ENCODE measurements around the gene TMX1.

The TMX1 gene

DNA sequence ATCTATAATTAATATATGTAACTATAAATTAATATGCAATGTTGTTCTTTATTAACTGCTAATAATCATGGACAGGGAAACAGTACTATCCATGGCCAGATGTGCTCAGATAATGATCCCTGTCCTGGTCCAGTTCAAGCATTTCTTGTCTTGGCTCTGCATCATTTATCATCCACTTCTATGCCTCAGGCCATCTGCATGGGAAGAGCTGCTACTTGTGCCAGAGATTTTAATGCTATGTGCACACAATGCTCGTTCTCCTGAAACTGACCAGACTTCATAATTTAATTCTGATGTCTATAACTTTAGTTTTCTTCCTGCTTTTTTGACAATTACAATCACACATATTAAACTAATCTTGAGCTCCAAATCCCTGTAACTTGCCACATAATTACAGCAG is 11.2 kb upstream of the TMX1 start:
- no peak overlapping the region for H3K4me3 ChIP-seq (replicated peaks; ENCODE audit: low read depth, low read length)
- no peak for TF ChIP-seq CTCF (IDR thresholded peaks at IDR 0.05; ENCODE audit: insufficient read depth, low read length, poor library complexity, severe bottlenecking)
- H3K27me3 ChIP-seq (replicated peaks; ENCODE audit: control insufficient read depth, insufficient read depth, low read length), result no peaks in the 10 kb centered on the region
- DNase-seq (ENCODE audit: extremely low read depth, insufficient read length), result no peak
- H3K36me3 ChIP-seq (ENCODE audit: control insufficient read depth, insufficient read depth, low read length), result no peaks in the 10 kb centered on the region

DNA sequence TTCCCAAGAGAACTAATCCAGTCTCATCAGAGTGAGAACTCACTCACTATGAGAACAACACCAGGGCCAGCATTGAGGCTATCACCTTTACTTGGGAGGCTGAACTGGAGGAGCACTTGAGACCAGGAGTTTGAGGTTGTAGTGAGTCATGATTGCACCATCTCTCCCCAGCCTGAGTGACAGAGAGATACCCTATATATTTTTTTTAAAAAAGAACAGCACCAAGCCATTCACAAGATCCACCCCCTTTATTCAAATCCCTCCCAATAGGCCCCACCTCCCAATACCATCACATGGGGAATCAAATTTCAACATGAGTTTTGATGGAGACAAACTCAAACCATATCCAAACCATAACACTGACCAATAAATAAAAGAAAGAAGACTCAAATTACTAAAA is 3.7 kb upstream of the TMX1 start:
- TF ChIP-seq CTCF (IDR thresholded peaks at IDR 0.05; ENCODE audit: insufficient read depth, low read length, poor library complexity, severe bottlenecking), result no peak
- H3K27me3 ChIP-seq (replicated peaks; ENCODE audit: control insufficient read depth, insufficient read depth, low read length), result no peaks in the 10 kb centered on the region
- DNase-seq (ENCODE audit: extremely low read depth, insufficient read length), result no peak

DNA sequence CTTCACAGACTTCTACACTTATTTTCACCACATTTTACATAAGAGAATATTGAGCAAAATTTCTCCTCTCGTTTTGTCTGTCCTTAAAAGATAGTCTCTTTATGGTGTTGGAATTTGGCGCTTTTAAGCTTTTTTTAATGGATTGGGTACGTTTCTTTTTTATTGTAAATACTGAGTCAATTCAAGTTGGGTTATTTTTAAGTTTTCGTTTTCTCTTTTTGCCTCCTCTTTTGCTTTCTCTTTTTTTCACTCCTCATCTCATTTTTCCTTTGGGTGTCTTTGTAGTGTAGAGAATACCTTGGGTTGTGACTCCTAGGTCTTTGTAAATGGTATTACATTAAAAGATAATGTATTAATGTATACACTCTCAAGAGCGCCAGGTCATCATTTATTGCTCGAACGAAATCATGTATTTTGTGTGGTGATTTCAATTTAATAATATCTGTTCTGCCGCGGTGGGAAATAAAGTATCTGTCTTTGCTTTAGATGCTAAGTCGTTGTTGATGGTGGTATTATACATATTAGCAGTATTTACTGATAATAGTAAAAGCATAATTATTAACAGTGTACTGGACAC is 845 bp downstream of the TMX1 start:
- Histone ChIP-seq H3K36me3 (ENCODE audit: control insufficient read depth, insufficient read depth, low read length) (no peaks in the 10 kb centered on the region; the same call in 1 of the 2 replicates), H3K27me3 (replicated peaks; ENCODE audit: control insufficient read depth, insufficient read depth, low read length) (no peaks in the 10 kb centered on the region), H3K4me3 (replicated peaks; ENCODE audit: low read depth, low read length) (peak overlapping the region; percentile 80)
- TF ChIP-seq CTCF (IDR thresholded peaks at IDR 0.05; ENCODE audit: insufficient read depth, low read length, poor library complexity, severe bottlenecking), result no peak
- DNase-seq (ENCODE audit: extremely low read depth, insufficient read length), result no peak

More for the DNA sequence above, 3.7 kb upstream of the TMX1 start:
- H3K4me3 ChIP-seq (replicated peaks; ENCODE audit: low read depth, low read length), result no peak overlapping the region
- H3K36me3 ChIP-seq (ENCODE audit: control insufficient read depth, insufficient read depth, low read length), result no peaks in the 10 kb centered on the region

DNA sequence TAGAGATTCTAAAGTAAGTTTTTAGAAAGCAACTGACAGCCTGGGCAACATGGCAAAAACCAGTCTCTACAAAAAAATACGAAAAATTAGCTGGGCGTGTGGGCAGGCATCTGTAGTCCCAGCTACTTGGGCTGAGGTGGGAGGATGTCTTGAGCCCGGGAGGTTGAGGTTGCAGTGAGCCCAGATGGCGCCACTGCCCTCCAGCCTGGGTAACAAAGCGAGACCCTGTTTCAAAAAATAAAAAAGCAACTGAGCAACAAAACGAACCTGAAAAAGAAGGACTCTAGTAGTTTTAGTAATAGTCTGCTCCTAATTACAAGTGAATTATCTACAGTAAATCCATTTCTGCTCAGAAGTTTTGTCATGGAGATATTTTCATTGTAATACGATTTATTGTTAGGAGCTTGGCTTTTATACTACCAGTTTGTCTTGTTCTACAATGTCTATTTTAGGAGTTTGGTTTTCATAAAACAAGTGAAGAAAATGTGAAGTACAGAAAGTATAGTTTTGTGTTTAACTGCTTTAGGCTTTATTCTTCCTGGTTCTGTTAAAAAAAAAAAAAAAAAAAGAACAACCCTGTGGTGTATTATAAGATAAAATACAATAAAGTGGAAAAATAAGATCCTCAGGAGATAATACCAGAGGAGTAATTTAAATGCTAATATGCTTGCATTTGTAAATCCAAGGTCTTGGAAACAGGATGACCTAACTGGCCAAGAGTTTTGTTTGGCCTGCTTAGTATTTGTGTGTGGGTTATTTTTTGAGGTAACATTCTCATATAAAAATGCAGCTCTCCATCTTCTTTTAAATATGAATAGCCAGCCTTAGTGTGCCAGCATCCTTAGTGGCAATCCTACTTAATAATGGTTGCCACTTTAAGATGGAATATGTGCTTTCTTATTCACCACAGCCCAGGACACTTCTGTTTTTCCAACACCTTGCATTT is 2.8 kb downstream of the TMX1 start:
- Histone ChIP-seq H3K27me3 (replicated peaks; ENCODE audit: control insufficient read depth, insufficient read depth, low read length) (no peaks in the 10 kb centered on the region), H3K4me3 (replicated peaks; ENCODE audit: low read depth, low read length) (peak overlapping the region; percentile 80), H3K36me3 (ENCODE audit: control insufficient read depth, insufficient read depth, low read length) (no peaks in the 10 kb centered on the region; the same call in 1 of the 2 replicates)
- DNase-seq (ENCODE audit: extremely low read depth, insufficient read length), result no peak
- TF ChIP-seq CTCF (IDR thresholded peaks at IDR 0.05; ENCODE audit: insufficient read depth, low read length, poor library complexity, severe bottlenecking), result peak; percentile 41

DNA sequence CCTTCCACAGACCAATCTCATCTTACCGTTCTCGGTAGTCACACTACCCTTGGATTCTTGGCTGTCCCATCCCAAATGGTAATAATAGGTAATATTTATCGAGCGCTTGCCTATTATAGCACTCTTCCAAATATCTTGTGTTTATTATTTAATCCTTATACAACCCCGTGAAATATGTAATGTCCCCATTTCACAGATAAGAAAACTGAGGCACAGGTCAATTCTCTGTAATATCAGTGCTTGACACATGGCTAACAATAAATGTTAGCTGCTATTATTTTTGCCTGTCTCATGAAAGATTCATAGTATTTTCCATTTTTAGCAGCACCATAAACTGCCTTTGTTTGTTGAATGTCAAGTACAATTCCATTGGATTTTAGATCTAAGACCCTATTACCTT is 4.5 kb downstream of the TMX1 start:
- Histone ChIP-seq H3K27me3 (replicated peaks; ENCODE audit: control insufficient read depth, insufficient read depth, low read length) (no peaks in the 10 kb centered on the region), H3K4me3 (replicated peaks; ENCODE audit: low read depth, low read length) (no peak overlapping the region), H3K36me3 (ENCODE audit: control insufficient read depth, insufficient read depth, low read length) (no peaks in the 10 kb centered on the region; the same call in 1 of the 2 replicates)
- TF ChIP-seq CTCF (IDR thresholded peaks at IDR 0.05; ENCODE audit: insufficient read depth, low read length, poor library complexity, severe bottlenecking), result no peak
- DNase-seq (ENCODE audit: extremely low read depth, insufficient read length), result no peak

Data from GM06990 (cell line).